H9 (cell line): Measurements from ENCODE around the gene DNAH1. TPM values are rescaled to one million over a fixed set of nuclear protein-coding genes. Genes with fewer than 3 reads are reported as not detected.

Experiments
- DNase-seq: peaks from one replicate; pipeline ENCODE4 v3.0.0-alpha.2; 2017
- H2AFZ ChIP-seq: one replicate; pipeline ENCODE4 v1.6.1; 2013; ENCODE audit warnings: mild to moderate bottlenecking, low read length, control low read depth, moderate library complexity
- H2AK5ac ChIP-seq: 2 replicates; pipeline ENCODE4 v1.6.1; 2013; ENCODE audit warnings: low read length, control low read depth, mixed read lengths; ENCODE audit not compliant: insufficient read length
- H2BK120ac ChIP-seq: one replicate; pipeline ENCODE4 v1.6.1; 2013; ENCODE audit warnings: low read depth, mild to moderate bottlenecking, low read length, control low read depth, inconsistent platforms; ENCODE audit not compliant: poor library complexity, severe bottlenecking
- H2BK12ac ChIP-seq: 2 replicates; pipeline ENCODE4 v1.6.1; 2013; ENCODE audit warnings: low read length, control low read depth, mixed read lengths, low read depth; ENCODE audit not compliant: insufficient read length
- H2BK15ac ChIP-seq: 2 replicates; pipeline ENCODE4 v1.6.1; 2013; ENCODE audit warnings: low read depth, low read length, control low read depth
- H2BK20ac ChIP-seq: one replicate; pipeline ENCODE4 v1.6.1; 2013; ENCODE audit warnings: low read depth, mild to moderate bottlenecking, low read length, control low read depth, inconsistent platforms; ENCODE audit not compliant: poor library complexity, severe bottlenecking
- H2BK5ac ChIP-seq: 2 replicates; pipeline ENCODE4 v1.6.1; 2013; ENCODE audit warnings: low read length, control low read depth, mixed read lengths; ENCODE audit not compliant: insufficient read length
- H3K14ac ChIP-seq: 2 replicates; pipeline ENCODE4 v1.6.1; 2013; ENCODE audit warnings: low read length, control low read depth; ENCODE audit not compliant: insufficient read depth
- H3K18ac ChIP-seq: 2 replicates; pipeline ENCODE4 v1.6.1; 2013; ENCODE audit warnings: low read depth, mild to moderate bottlenecking, mixed read lengths, low read length, control low read depth; ENCODE audit not compliant: insufficient read length
- H3K23ac ChIP-seq: 2 replicates; pipeline ENCODE4 v1.6.1; 2013; ENCODE audit warnings: low read length, control low read depth, mixed read lengths, low read depth; ENCODE audit not compliant: insufficient read length
- H3K23me2 ChIP-seq: 2 replicates; pipeline ENCODE4 v1.6.1; 2013; ENCODE audit warnings: low read depth, mild to moderate bottlenecking, mixed read lengths, low read length, control low read depth; ENCODE audit not compliant: insufficient read length, poor library complexity, severe bottlenecking
- H3K27ac ChIP-seq: 2 replicates; pipeline ENCODE4 v1.5.1; 2013; ENCODE audit warnings: low read length, control low read depth, mixed read lengths, low read depth; ENCODE audit not compliant: insufficient read length
- H3K27me3 ChIP-seq: 2 replicates; pipeline ENCODE4 v1.6.1; 2013; ENCODE audit warnings: low read length, control low read depth, inconsistent platforms; ENCODE audit not compliant: insufficient read depth
- H3K4ac ChIP-seq: 2 replicates; pipeline ENCODE4 v1.6.1; 2013; ENCODE audit warnings: low read depth, mild to moderate bottlenecking, control low read depth, inconsistent platforms, low read length, moderate library complexity
- H3K4me1 ChIP-seq: 2 replicates; pipeline ENCODE4 v1.6.1; 2013; ENCODE audit warnings: low read length, control low read depth, inconsistent platforms; ENCODE audit not compliant: insufficient read depth
- H3K4me2 ChIP-seq: 2 replicates; pipeline ENCODE4 v1.6.1; 2013; ENCODE audit warnings: low read length, control low read depth, mixed read lengths; ENCODE audit not compliant: insufficient read length, insufficient read depth
- H3K56ac ChIP-seq: 2 replicates; pipeline ENCODE4 v1.6.1; 2013; ENCODE audit warnings: low read depth, mild to moderate bottlenecking, mixed read lengths, low read length, control low read depth; ENCODE audit not compliant: insufficient read length
- H3K79me1 ChIP-seq: 2 replicates; pipeline ENCODE4 v1.6.1; 2013; ENCODE audit warnings: low read depth, mild to moderate bottlenecking, moderate library complexity, low read length, control low read depth, inconsistent platforms; ENCODE audit not compliant: insufficient read depth, poor library complexity, severe bottlenecking
- H3K79me2 ChIP-seq: 2 replicates; pipeline ENCODE4 v1.6.1; 2013; ENCODE audit warnings: low read length, control low read depth, inconsistent platforms; ENCODE audit not compliant: insufficient read depth
- H3K9ac ChIP-seq: 2 replicates; pipeline ENCODE4 v1.6.1; 2013; ENCODE audit warnings: low read length, control low read depth, mixed read lengths; ENCODE audit not compliant: insufficient read length; ENCODE audit errors: extremely low read depth
- H3K9me3 ChIP-seq: one replicate; pipeline ENCODE4 v1.6.1; 2013; ENCODE audit warnings: low read depth, low read length, inconsistent platforms; ENCODE audit not compliant: control insufficient read depth
- H3T11ph ChIP-seq: one replicate; pipeline ENCODE4 v1.6.1; 2013; ENCODE audit warnings: mild to moderate bottlenecking, low read length, control low read depth, inconsistent platforms
- H4K20me1 ChIP-seq: one replicate; pipeline ENCODE4 v1.6.1; 2013; ENCODE audit not compliant: control insufficient read depth, insufficient read length, insufficient read depth
- H4K5ac ChIP-seq: 2 replicates; pipeline ENCODE4 v1.6.1; 2013; ENCODE audit warnings: low read depth, mild to moderate bottlenecking, mixed read lengths, low read length, control low read depth; ENCODE audit not compliant: insufficient read length
- H4K8ac ChIP-seq: replicated peaks from 2 replicates; pipeline ENCODE4 v1.6.1; 2013; ENCODE audit warnings: low read length, control low read depth, mixed read lengths, low read depth; ENCODE audit not compliant: insufficient read length
- H4K91ac ChIP-seq: 2 replicates; pipeline ENCODE4 v1.6.1; 2013; ENCODE audit warnings: low read depth, mild to moderate bottlenecking, moderate library complexity, mixed read lengths, low read length, control low read depth; ENCODE audit not compliant: insufficient read length
- H3K27ac Mint-ChIP-seq, 3 experiments: 2 replicates in 2 of 3; 3 replicates in 1 of 3; pipeline ENCODE4 v1.8.0; 2020 to 2021; ENCODE audit warnings: mixed read lengths in 3 of 3, mild to moderate bottlenecking in 1 of 3, moderate library complexity in 1 of 3
- H3K27me3 Mint-ChIP-seq: 2 replicates; pipeline ENCODE4 v1.8.0; 2021; ENCODE audit warnings: low read depth, mild to moderate bottlenecking, moderate library complexity, mixed read lengths
- H3K36me3 Mint-ChIP-seq, 3 experiments: 2 replicates in 2 of 3; 3 replicates in 1 of 3; pipeline ENCODE4 v1.8.0; 2020 to 2021; ENCODE audit warnings: low read depth in 3 of 3, mixed read lengths in 3 of 3; ENCODE audit not compliant: insufficient read depth in 1 of 3
- H3K4me1 Mint-ChIP-seq, 2 experiments: 2 replicates each; pipeline ENCODE4 v1.8.0; 2020; ENCODE audit warnings: mixed read lengths in 2 of 2
- H3K4me3 Mint-ChIP-seq, 2 experiments: 2 replicates in 1 of 2; 3 replicates in 1 of 2; pipeline ENCODE4 v1.8.0; 2020 to 2021; ENCODE audit warnings: mild to moderate bottlenecking in 2 of 2, mixed read lengths in 2 of 2, moderate library complexity in 1 of 2
- H3K9me3 Mint-ChIP-seq, 2 experiments: 2 replicates in 1 of 2; 3 replicates in 1 of 2; pipeline ENCODE4 v1.8.0; 2020; ENCODE audit warnings: mild to moderate bottlenecking in 2 of 2, mixed read lengths in 2 of 2, moderate library complexity in 1 of 2
- WGBS: extraction: QIAGEN DNeasy Blood & Tissue Kit; methylation state at CpG from one replicate; pipeline ENCODE4 v1.1.7; 2013; ENCODE audit warnings: missing lambda C conversion rate, low lambda C conversion rate, mixed read lengths; ENCODE audit not compliant: insufficient read length; ENCODE audit errors: extremely low coverage; 5-methylcytosine and 5-hydroxymethylcytosine counted together
- total RNA-seq: library from RNA; stranded (reverse); gene quantifications from 2 replicates; pipeline ENCODE4 v1.2.1, GENCODE V29; 2021
- TF ChIP-seq, protein P1 (sequence below): fragments of 200-600 bp; sonication (generic); conservative IDR thresholded peaks from 3 replicates; pipeline ENCODE4 v1.8.0; 2021; ENCODE audit warnings: antibody characterized with exemption, mild to moderate bottlenecking

DNAH1 gene
- total RNA-seq, 1 experiment from 2014 or later: 2.0 TPM

DNA sequence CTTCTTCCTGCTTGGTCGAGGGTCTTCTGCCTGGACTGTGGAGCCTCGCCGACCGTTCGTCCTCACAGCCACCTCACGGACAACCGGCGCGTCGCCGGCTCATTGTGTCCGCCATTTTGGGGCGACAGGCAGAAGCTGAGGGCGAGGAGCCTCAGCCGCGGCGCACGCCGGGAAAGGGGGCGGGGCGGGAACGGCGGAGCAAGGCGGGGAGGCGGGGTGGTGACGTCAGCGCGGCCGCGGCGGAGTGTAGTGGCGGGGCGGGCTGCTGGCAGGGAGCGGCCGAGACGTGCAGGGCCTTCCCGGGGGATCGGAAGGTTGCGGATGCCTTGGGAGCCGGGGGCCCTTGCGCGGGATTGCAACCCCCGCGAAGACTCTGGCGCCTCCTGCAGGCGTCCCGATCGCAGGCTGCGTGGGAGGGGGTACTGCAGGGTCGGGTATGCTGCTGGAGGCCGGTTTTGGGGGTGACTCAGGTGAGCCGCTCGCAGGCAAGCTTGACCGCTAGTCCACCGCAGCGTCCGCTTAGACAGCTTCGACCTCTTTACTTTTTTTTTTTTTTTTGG lies 37.5 kb upstream of the DNAH1 start, which contains the start of gene WDR82:
Gene WDR82 (minus strand): TSS at position 140 of the 560 bp plus-strand sequence. CDS start 288 bp downstream, outside the sequence.
- Histone ChIP-seq H2BK15ac (no peak within 1 kb of the TSS), H3K23me2 (peaks cover 10% of the 10 kb centered on the region), H2BK5ac (peak within 1 kb of the TSS; percentile 92), H3T11ph (peak within 1 kb of the TSS; percentile 69), H3K27ac (peak within 1 kb of the TSS; percentile 20), H3K56ac (peak within 1 kb of the TSS; percentile 15), H4K5ac (peak within 1 kb of the TSS; percentile 34), H2AFZ (no peak within 1 kb of the TSS), H2BK120ac (no peak within 1 kb of the TSS), H2AK5ac (no peak within 1 kb of the TSS), H4K91ac (no peak within 1 kb of the TSS), H2BK20ac (no peak within 1 kb of the TSS), H3K9me3 (no peaks in the 10 kb centered on the region), H3K4me1 (0 out of 2 replicates have a peak, but pooled peaks cover 3% of the 10 kb centered on the region), H3K9ac (peak within 1 kb of the TSS; percentile 83), H3K4ac (no peak within 1 kb of the TSS; the same call in 1 of the 2 replicates), H3K79me1 (no peaks in the 10 kb centered on the region), H3K14ac (peak within 1 kb of the TSS; percentile 99), H2BK12ac (no peak within 1 kb of the TSS), H4K20me1 (no peaks in the 10 kb centered on the region), H3K18ac (peak within 1 kb of the TSS; percentile 99), H3K4me2 (peak within 1 kb of the TSS; percentile 83), H3K23ac (no peak within 1 kb of the TSS), H4K8ac (no peak within 1 kb of the TSS), H3K27me3 (no peaks in the 10 kb centered on the region), H3K79me2 (peaks cover 39% of the 10 kb centered on the region)
- Mint-ChIP-seq H3K4me3 (peak within 1 kb of the TSS; percentile 92 to 99), H3K9me3 (0 out of 5 replicates have a peak, but pooled peaks cover 0 to 3% of the 10 kb centered on the region in 2 experiments), H3K27ac (peak within 1 kb of the TSS; percentile 98 to 100 (median 100)), H3K4me1 (peaks cover 31 to 40% of the 10 kb centered on the region in 2 experiments), H3K27me3 (no peaks in the 10 kb centered on the region), H3K36me3 (peaks cover 13 to 31% (median 23%) of the 10 kb centered on the region in 3 experiments)
- TF ChIP-seq, protein P1, sequence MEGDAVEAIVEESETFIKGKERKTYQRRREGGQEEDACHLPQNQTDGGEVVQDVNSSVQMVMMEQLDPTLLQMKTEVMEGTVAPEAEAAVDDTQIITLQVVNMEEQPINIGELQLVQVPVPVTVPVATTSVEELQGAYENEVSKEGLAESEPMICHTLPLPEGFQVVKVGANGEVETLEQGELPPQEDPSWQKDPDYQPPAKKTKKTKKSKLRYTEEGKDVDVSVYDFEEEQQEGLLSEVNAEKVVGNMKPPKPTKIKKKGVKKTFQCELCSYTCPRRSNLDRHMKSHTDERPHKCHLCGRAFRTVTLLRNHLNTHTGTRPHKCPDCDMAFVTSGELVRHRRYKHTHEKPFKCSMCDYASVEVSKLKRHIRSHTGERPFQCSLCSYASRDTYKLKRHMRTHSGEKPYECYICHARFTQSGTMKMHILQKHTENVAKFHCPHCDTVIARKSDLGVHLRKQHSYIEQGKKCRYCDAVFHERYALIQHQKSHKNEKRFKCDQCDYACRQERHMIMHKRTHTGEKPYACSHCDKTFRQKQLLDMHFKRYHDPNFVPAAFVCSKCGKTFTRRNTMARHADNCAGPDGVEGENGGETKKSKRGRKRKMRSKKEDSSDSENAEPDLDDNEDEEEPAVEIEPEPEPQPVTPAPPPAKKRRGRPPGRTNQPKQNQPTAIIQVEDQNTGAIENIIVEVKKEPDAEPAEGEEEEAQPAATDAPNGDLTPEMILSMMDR: peak; percentile 78
- WGBS: no CpG with 5 or more reads among the region's 58 CpGs
- peak; percentile 97 for DNase-seq
